GM23338 (cell line): ENCODE measurements around the gene BID. TPM values are rescaled to one million over a fixed set of nuclear protein-coding genes. Genes with fewer than 3 reads are reported as not detected.

ENCODE experiments used
- ATAC-seq: fragments of 200-7000 bp; cut with Tn5 transposase; 3 replicates; pipeline ENCODE4 v1.9.1; 2020
- DNase-seq: peaks from one replicate; pipeline ENCODE4 v3.0.0-alpha.2; 2015; ENCODE audit warnings: low spot score
- H2AFZ ChIP-seq: fragments of 200-600 bp; sonication (generic); 2 replicates; pipeline ENCODE4 v1.8.0; 2016; ENCODE audit warnings: antibody characterized with exemption, mild to moderate bottlenecking, moderate library complexity
- H3F3A ChIP-seq: fragments of 200-600 bp; sonication (generic); replicated peaks from 2 replicates; pipeline ENCODE4 v1.8.0; 2017; ENCODE audit warnings: antibody characterized with exemption, mixed run types, low read depth
- H3K27ac ChIP-seq: fragments of 200-600 bp; sonication (generic); 2 replicates; pipeline ENCODE4 v1.6.1; 2016; ENCODE audit warnings: low read depth
- H3K27me3 ChIP-seq: fragments of 200-600 bp; sonication (generic); 2 replicates; pipeline ENCODE4 v1.8.0; 2016; ENCODE audit warnings: mild to moderate bottlenecking, mixed run types, moderate library complexity; ENCODE audit not compliant: insufficient read depth
- H3K36me3 ChIP-seq: fragments of 200-600 bp; sonication (generic); 2 replicates; pipeline ENCODE4 v1.8.0; 2016; ENCODE audit warnings: mild to moderate bottlenecking; ENCODE audit not compliant: insufficient read depth
- H3K4me1 ChIP-seq: fragments of 200-600 bp; sonication (generic); 2 replicates; pipeline ENCODE4 v1.8.0; 2016; ENCODE audit warnings: mild to moderate bottlenecking, moderate library complexity; ENCODE audit not compliant: insufficient read depth
- H3K4me2 ChIP-seq: fragments of 200-600 bp; sonication (generic); 2 replicates; pipeline ENCODE4 v1.7.1; 2017; ENCODE audit warnings: mixed run types
- H3K4me3 ChIP-seq: fragments of 200-600 bp; sonication (generic); 2 replicates; pipeline ENCODE4 v1.6.1; 2016; ENCODE audit warnings: mixed run types
- H3K79me2 ChIP-seq: fragments of 200-600 bp; sonication (generic); replicated peaks from 2 replicates; pipeline ENCODE4 v1.8.0; 2017; ENCODE audit warnings: mild to moderate bottlenecking; ENCODE audit not compliant: insufficient read depth
- H3K9me2 ChIP-seq: fragments of 200-600 bp; sonication (generic); 2 replicates; pipeline ENCODE4 v1.8.0; 2017; ENCODE audit not compliant: insufficient read depth
- H4K20me1 ChIP-seq: fragments of 200-600 bp; sonication (generic); replicated peaks from 2 replicates; pipeline ENCODE4 v1.8.0; 2017; ENCODE audit warnings: mild to moderate bottlenecking; ENCODE audit not compliant: insufficient read depth
- H3K27ac Mint-ChIP-seq: 2 replicates; pipeline ENCODE4 v1.8.0; 2020; ENCODE audit warnings: inconsistent platforms, mild to moderate bottlenecking, moderate library complexity, mixed read lengths
- H3K27me3 Mint-ChIP-seq: 3 replicates; pipeline ENCODE4 v1.8.0; 2022; ENCODE audit warnings: low read depth, mild to moderate bottlenecking, moderate library complexity, mixed read lengths, inconsistent platforms; ENCODE audit not compliant: insufficient read depth, poor library complexity
- H3K36me3 Mint-ChIP-seq: 3 replicates; pipeline ENCODE4 v1.8.0; 2021; ENCODE audit warnings: low read depth, mild to moderate bottlenecking, inconsistent platforms, moderate library complexity, mixed read lengths
- H3K4me1 Mint-ChIP-seq: 3 replicates; pipeline ENCODE4 v1.8.0; 2020; ENCODE audit warnings: mild to moderate bottlenecking, inconsistent platforms, mixed read lengths
- H3K4me3 Mint-ChIP-seq: 3 replicates; pipeline ENCODE4 v1.8.0; 2021; ENCODE audit warnings: moderate library complexity, mild to moderate bottlenecking, inconsistent platforms, mixed read lengths
- H3K9me3 Mint-ChIP-seq: 3 replicates; pipeline ENCODE4 v1.8.0; 2020; ENCODE audit warnings: moderate library complexity, mild to moderate bottlenecking, inconsistent platforms, mixed read lengths
- CREB1 ChIP-seq: fragments of 250-450 bp; sonication (Bioruptor Pico); IDR thresholded peaks from 2 replicates; pipeline ENCODE4 v1.5.0; 2020; ENCODE audit warnings: low read depth, mild to moderate bottlenecking, moderate library complexity
- EZH2phosphoT487 ChIP-seq: fragments of 200-600 bp; sonication (generic); IDR thresholded peaks from one replicate; pipeline ENCODE4 v1.8.1; 2018; ENCODE audit warnings: antibody characterized with exemption; ENCODE audit not compliant: unreplicated experiment
- POLR2AphosphoS5 ChIP-seq: IDR thresholded peaks from 2 replicates; pipeline ENCODE4 v1.6.1; 2016; ENCODE audit warnings: antibody characterized with exemption, low read depth
- STAT1 ChIP-seq: IDR thresholded peaks from one replicate; pipeline ENCODE4 v1.6.1; 2016; ENCODE audit warnings: antibody characterized with exemption; ENCODE audit not compliant: unreplicated experiment
- ZNF114 ChIP-seq: fragments of 250-450 bp; sonication (Bioruptor Pico); IDR thresholded peaks from 2 replicates; pipeline ENCODE4 v1.5.0; 2020; ENCODE audit warnings: mild to moderate bottlenecking, moderate library complexity
- polyA plus RNA-seq: library from polyadenylated mRNA; unstranded; fragments of >200 nt; fragmentation: Nextera tagmentation; extraction: Ambion mirVana; gene quantifications from 2 replicates; pipeline ENCODE4 v1.2.1, GENCODE V29; 2016
- total RNA-seq: library from RNA; depleted of rRNA; stranded (reverse); fragments of >200 nt; shearing (Covaris generic); gene quantifications from 2 replicates; pipeline ENCODE4 v1.2.3, GENCODE V29; 2014
- TF ChIP-seq, protein P1 (sequence below): IDR thresholded peaks from one replicate; pipeline ENCODE4 v1.6.1; 2018; ENCODE audit warnings: antibody characterized with exemption; ENCODE audit not compliant: unreplicated experiment
- TF ChIP-seq, protein P2 (sequence below), 2 experiments: fragments of 200-600 bp in 1 of 2; sonication (generic) in 1 of 2; conservative IDR thresholded peaks; 2 replicates each; pipeline versions ENCODE4 v1.5.1 to v1.6.1; 2016 to 2017; ENCODE audit warnings: antibody characterized with exemption in 2 of 2, low read depth in 2 of 2, mild to moderate bottlenecking in 2 of 2, moderate library complexity in 1 of 2

Gene BID
- total and polyA plus RNA-seq, 2 experiments from 2014 or later, result 65.1 to 125 TPM

DNA sequence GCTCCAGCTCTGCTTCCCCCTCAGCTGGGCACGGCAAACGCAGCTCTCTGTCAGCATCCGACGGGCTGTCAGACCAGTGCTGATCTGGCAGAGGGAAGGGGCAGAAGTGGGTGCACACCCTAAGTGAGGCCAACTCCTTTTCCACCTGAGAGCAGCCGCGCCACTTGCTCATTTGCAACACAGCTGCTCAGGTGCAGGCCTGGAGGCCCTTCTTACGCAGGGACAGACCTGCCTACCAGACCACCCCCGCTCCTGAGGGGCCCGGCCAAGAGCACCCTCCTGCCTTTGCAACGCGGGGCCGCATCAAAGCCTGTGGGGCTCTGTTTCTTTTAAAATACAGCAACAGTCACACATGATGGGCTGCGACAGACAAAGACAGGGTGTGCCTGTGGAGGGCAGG, 47.8 kb upstream of the BID start (continued):
- TF ChIP-seq, protein P1, sequence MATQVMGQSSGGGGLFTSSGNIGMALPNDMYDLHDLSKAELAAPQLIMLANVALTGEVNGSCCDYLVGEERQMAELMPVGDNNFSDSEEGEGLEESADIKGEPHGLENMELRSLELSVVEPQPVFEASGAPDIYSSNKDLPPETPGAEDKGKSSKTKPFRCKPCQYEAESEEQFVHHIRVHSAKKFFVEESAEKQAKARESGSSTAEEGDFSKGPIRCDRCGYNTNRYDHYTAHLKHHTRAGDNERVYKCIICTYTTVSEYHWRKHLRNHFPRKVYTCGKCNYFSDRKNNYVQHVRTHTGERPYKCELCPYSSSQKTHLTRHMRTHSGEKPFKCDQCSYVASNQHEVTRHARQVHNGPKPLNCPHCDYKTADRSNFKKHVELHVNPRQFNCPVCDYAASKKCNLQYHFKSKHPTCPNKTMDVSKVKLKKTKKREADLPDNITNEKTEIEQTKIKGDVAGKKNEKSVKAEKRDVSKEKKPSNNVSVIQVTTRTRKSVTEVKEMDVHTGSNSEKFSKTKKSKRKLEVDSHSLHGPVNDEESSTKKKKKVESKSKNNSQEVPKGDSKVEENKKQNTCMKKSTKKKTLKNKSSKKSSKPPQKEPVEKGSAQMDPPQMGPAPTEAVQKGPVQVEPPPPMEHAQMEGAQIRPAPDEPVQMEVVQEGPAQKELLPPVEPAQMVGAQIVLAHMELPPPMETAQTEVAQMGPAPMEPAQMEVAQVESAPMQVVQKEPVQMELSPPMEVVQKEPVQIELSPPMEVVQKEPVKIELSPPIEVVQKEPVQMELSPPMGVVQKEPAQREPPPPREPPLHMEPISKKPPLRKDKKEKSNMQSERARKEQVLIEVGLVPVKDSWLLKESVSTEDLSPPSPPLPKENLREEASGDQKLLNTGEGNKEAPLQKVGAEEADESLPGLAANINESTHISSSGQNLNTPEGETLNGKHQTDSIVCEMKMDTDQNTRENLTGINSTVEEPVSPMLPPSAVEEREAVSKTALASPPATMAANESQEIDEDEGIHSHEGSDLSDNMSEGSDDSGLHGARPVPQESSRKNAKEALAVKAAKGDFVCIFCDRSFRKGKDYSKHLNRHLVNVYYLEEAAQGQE, result no peak

DNA sequence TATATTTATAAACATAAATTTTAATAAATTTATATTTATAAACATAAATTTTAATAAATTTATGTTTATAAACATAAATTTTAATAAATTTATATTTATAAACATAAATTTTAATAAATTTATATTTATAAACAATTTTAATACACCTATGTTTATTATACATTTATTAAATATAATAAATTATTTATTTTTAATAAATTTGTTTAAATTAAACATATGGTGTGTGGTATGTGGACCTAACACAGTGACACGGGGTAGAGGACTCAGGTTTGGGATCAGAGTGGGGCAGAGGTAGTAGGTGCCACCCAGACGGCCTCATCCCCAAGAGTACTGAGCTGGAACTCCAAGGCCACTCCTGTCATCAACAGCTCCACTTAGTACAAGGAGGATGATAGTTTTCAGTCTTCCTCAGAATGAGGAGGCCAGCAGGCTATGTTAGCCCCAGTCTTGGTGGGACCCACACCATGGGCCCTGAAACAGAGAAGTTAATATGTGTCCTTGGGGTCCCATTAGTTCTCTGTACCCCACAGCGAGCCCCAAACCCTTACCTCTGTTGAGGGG, 46.7 kb upstream of the BID start:
- Histone ChIP-seq H3K9me2 (no peaks in the 10 kb centered on the region), H3K27ac (no peak overlapping the region), H2AFZ (no peak overlapping the region), H3F3A (no peaks in the 10 kb centered on the region), H4K20me1 (0 out of 2 replicates have a peak, but pooled peaks cover 5% of the 10 kb centered on the region), H3K27me3 (no peaks in the 10 kb centered on the region), H3K36me3 (no peaks in the 10 kb centered on the region), H3K4me2 (no peak overlapping the region), H3K79me2 (no peaks in the 10 kb centered on the region), H3K4me3 (no peak overlapping the region), H3K4me1 (no peaks in the 10 kb centered on the region)
- peaks cover 10% of the 10 kb centered on the region for H3K27me3 Mint-ChIP-seq
- no peaks in the 10 kb centered on the region for H3K4me1 Mint-ChIP-seq
- TF ChIP-seq, protein P2, sequence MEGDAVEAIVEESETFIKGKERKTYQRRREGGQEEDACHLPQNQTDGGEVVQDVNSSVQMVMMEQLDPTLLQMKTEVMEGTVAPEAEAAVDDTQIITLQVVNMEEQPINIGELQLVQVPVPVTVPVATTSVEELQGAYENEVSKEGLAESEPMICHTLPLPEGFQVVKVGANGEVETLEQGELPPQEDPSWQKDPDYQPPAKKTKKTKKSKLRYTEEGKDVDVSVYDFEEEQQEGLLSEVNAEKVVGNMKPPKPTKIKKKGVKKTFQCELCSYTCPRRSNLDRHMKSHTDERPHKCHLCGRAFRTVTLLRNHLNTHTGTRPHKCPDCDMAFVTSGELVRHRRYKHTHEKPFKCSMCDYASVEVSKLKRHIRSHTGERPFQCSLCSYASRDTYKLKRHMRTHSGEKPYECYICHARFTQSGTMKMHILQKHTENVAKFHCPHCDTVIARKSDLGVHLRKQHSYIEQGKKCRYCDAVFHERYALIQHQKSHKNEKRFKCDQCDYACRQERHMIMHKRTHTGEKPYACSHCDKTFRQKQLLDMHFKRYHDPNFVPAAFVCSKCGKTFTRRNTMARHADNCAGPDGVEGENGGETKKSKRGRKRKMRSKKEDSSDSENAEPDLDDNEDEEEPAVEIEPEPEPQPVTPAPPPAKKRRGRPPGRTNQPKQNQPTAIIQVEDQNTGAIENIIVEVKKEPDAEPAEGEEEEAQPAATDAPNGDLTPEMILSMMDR (conservative IDR thresholded peaks at IDR 0.05; ENCODE audit: low read depth in 2 of 2), result no peak
- TF ChIP-seq ZNF114 (CRISPR knock-in tag) (no peak), POLR2AphosphoS5 (no peak), CREB1 (CRISPR knock-in tag) (no peak), EZH2phosphoT487 (no peak)
- no peak overlapping the region for H3K4me3 Mint-ChIP-seq
- H3K36me3 Mint-ChIP-seq, result no peaks in the 10 kb centered on the region; the same call in 2 of the 3 replicates
- H3K27ac Mint-ChIP-seq, result no peak overlapping the region
- ATAC-seq (no peak), DNase-seq (no peak)
- H3K9me3 Mint-ChIP-seq, result no peaks in the 10 kb centered on the region; the same call in 2 of the 3 replicates

DNA sequence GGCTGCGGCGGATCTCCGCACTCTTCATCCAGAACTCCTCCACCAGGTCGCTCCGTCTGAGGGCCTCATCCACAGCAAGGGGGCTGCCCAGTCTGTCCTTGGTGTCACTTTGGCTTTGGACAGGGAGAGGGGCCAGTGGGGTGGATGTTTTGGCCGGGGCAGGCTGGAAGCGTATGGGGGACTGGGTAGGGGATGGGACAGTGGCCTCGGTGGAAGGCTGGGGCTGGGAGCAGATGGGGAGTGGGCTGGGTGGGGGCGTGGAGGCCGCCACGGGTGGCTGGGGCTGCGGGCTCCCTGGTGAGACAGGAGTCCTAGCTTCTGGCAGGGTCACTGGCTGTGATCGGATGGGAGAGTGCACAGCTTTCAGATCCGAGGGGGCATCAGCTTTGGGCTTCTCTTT, 44.4 kb upstream of the BID start:
- H3K27me3 ChIP-seq, result no peaks in the 10 kb centered on the region
- H4K20me1 ChIP-seq, result 0 out of 2 replicates have a peak, but pooled peaks cover 5% of the 10 kb centered on the region
- no peak for ATAC-seq
- H3K4me3 ChIP-seq, result no peak overlapping the region
- no peaks in the 10 kb centered on the region for H3K79me2 ChIP-seq
- Mint-ChIP-seq H3K4me1 (peaks cover 5% of the 10 kb centered on the region; the same call in 2 of the 3 replicates), H3K36me3 (no peaks in the 10 kb centered on the region; the same call in 2 of the 3 replicates), H3K27ac (no peak overlapping the region), H3K27me3 (peaks cover 6% of the 10 kb centered on the region), H3K9me3 (no peaks in the 10 kb centered on the region), H3K4me3 (no peak overlapping the region)
- no peak for TF ChIP-seq STAT1
- H3K4me1 ChIP-seq, result no peaks in the 10 kb centered on the region
- H3K9me2 ChIP-seq, result no peaks in the 10 kb centered on the region
- no peaks in the 10 kb centered on the region for H3K36me3 ChIP-seq
- no peaks in the 10 kb centered on the region for H3F3A ChIP-seq
- DNase-seq, result no peak
- H2AFZ ChIP-seq, result no peak overlapping the region
- no peak overlapping the region for H3K27ac ChIP-seq
- H3K4me2 ChIP-seq, result no peak overlapping the region
